ENCODE measurements around the gene GPR4. TPM values are rescaled to one million over a fixed set of nuclear protein-coding genes. Genes with fewer than 3 reads are reported as not detected.

GPR4 gene
- total RNA-seq, 2 experiments from 2014 or later, result 0.38 TPM; not detected in 1

DNA sequence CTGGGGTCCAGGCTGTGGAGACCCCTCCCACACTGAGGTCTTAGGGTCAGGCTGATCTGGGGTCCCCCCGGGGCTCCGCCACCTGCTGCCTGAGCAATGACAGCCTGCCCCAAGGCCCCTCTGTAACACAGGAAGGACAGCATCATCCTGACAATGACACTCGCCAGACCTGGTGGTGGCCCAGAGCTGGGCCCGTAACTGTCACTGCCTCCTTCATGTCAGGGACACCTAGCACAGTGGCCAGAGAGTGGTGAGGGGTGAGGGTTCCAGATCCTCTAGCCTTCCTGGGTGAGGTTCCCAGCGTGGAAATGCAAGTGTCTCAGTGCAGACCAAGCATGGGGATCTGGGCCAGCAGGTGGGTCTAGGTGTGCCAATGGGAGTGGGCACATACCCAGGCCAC, 45.2 kb downstream of the GPR4 start:
- TF ChIP-seq, protein P1, sequence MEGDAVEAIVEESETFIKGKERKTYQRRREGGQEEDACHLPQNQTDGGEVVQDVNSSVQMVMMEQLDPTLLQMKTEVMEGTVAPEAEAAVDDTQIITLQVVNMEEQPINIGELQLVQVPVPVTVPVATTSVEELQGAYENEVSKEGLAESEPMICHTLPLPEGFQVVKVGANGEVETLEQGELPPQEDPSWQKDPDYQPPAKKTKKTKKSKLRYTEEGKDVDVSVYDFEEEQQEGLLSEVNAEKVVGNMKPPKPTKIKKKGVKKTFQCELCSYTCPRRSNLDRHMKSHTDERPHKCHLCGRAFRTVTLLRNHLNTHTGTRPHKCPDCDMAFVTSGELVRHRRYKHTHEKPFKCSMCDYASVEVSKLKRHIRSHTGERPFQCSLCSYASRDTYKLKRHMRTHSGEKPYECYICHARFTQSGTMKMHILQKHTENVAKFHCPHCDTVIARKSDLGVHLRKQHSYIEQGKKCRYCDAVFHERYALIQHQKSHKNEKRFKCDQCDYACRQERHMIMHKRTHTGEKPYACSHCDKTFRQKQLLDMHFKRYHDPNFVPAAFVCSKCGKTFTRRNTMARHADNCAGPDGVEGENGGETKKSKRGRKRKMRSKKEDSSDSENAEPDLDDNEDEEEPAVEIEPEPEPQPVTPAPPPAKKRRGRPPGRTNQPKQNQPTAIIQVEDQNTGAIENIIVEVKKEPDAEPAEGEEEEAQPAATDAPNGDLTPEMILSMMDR (conservative IDR thresholded peaks at IDR 0.05; ENCODE audit: low read length), result no peak
- no peak for TF ChIP-seq EZH2phosphoT487 (IDR thresholded peaks at IDR 0.05; ENCODE audit: borderline replicate concordance, low read depth, low read length)
- POLR2A ChIA-PET, result no interaction called here
- intact Hi-C loops (cut with micrococcal nuclease; ENCODE audit: unreplicated experiment), result loop anchor here (5.0 kb wide), 1 partner anchor 50 kb away; the partner anchor contains the start of gene VASP
- Histone ChIP-seq H3K27ac (ENCODE audit: low read depth, low read length, poor library complexity, severe bottlenecking) (no peak overlapping the region), H3K4me2 (ENCODE audit: low read length) (no peak overlapping the region), H2AFZ (ENCODE audit: low read length) (no peak overlapping the region), H3K79me2 (ENCODE audit: insufficient read depth, low read depth, low read length) (peaks cover 15% of the 10 kb centered on the region; the same call in 1 of the 2 replicates), H3K4me1 (ENCODE audit: insufficient read depth, low read length, poor library complexity, severe bottlenecking) (peaks cover 20% of the 10 kb centered on the region), H3K36me3 (ENCODE audit: insufficient read depth, low read length) (peaks cover 7% of the 10 kb centered on the region), H4K20me1 (ENCODE audit: insufficient read depth, low read length) (no peaks in the 10 kb centered on the region; the same call in 1 of the 2 replicates), H3K4me3 (ENCODE audit: low read depth, low read length, poor library complexity, severe bottlenecking) (no peak overlapping the region), H3K9me2 (ENCODE audit: insufficient read depth, low read length) (no peaks in the 10 kb centered on the region), H3K9me3 (ENCODE audit: low read length) (no peaks in the 10 kb centered on the region)
- no peak for DNase-seq (ENCODE audit: low spot score)
- CTCF ChIA-PET (ENCODE audit: unreplicated experiment), result no interaction called here
- no TSS peak for BruUV-seq (replicated peaks)

DNA sequence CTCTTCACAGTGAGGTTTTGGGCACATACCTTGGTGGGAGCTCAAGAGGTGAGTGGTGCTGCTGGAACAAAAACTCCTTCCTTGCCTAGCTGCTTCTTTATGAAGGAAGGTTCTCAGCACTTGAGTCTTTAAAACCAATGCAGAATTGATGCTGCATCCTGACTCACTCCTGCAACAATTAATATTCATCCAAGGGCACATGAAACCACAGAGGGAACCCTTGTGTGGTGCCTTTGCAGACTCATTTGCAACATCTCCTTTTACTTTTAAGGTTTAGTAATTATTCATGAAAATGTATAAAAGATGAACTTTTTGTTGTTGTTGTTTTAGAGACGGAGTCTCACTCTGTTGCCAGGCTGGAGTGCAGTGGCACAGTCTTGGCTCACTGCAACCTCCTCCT, 47.5 kb downstream of the GPR4 start:
- no TSS peak for BruUV-seq (replicated peaks)
- CTCF ChIA-PET (ENCODE audit: unreplicated experiment), result no interaction called here
- POLR2A ChIA-PET, result no interaction called here

DNA sequence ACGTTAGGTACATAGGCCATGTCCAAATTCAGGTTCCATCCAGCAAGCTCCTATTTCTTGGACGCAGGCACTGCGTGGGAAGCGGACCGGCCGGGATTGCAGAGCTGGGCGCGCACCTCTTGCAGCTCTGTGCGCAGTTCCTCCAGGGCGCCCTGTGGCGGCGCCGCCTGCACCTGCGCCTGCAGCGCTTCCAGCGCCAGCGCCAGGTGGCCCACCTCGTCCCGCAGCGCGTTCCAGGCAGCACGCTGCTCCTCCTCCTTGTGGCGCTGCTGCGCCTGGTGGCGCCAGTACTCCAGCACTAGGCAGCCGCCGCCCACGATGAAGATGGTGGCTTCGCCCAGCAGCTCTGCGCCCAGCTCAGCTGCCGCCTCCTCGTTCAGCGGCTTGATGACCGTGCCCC, 48.5 kb downstream of the GPR4 start:
- H3K4me3 ChIP-seq (ENCODE audit: low read depth, low read length, poor library complexity, severe bottlenecking), result no peak overlapping the region
- no peak for TF ChIP-seq EZH2phosphoT487 (IDR thresholded peaks at IDR 0.05; ENCODE audit: borderline replicate concordance, low read depth, low read length)
- TF ChIP-seq, protein P1 (conservative IDR thresholded peaks at IDR 0.05; ENCODE audit: low read length), result no peak
- no peaks in the 10 kb centered on the region for H3K9me2 ChIP-seq (ENCODE audit: insufficient read depth, low read length)
- CTCF ChIA-PET (ENCODE audit: unreplicated experiment), result no interaction called here
- H3K36me3 ChIP-seq (ENCODE audit: insufficient read depth, low read length), result peaks cover 7% of the 10 kb centered on the region
- POLR2A ChIA-PET, result no interaction called here
- intact Hi-C loops (cut with micrococcal nuclease; ENCODE audit: unreplicated experiment), result no loop called here
- BruUV-seq (replicated peaks), result no TSS peak
- no peaks in the 10 kb centered on the region for H3K4me1 ChIP-seq (ENCODE audit: insufficient read depth, low read length, poor library complexity, severe bottlenecking)
- no peak overlapping the region for H3K4me2 ChIP-seq (ENCODE audit: low read length)
- DNase-seq (ENCODE audit: low spot score), result no peak
- H2AFZ ChIP-seq (ENCODE audit: low read length), result no peak overlapping the region
- H3K79me2 ChIP-seq (ENCODE audit: insufficient read depth, low read depth, low read length), result no peaks in the 10 kb centered on the region
- H3K9me3 ChIP-seq (ENCODE audit: low read length), result no peaks in the 10 kb centered on the region
- H4K20me1 ChIP-seq (ENCODE audit: insufficient read depth, low read length), result no peaks in the 10 kb centered on the region; the same call in 1 of the 2 replicates
- no peak overlapping the region for H3K27ac ChIP-seq (ENCODE audit: low read depth, low read length, poor library complexity, severe bottlenecking)

More for the DNA sequence above, 47.5 kb downstream of the GPR4 start:
- H4K20me1 ChIP-seq (ENCODE audit: insufficient read depth, low read length), result no peaks in the 10 kb centered on the region; the same call in 1 of the 2 replicates
- H3K27ac ChIP-seq (ENCODE audit: low read depth, low read length, poor library complexity, severe bottlenecking), result no peak overlapping the region
- H3K9me3 ChIP-seq (ENCODE audit: low read length), result no peaks in the 10 kb centered on the region
- no peak for DNase-seq (ENCODE audit: low spot score)
- intact Hi-C loops (cut with micrococcal nuclease; ENCODE audit: unreplicated experiment), result no loop called here
- no peak for TF ChIP-seq EZH2phosphoT487 (IDR thresholded peaks at IDR 0.05; ENCODE audit: borderline replicate concordance, low read depth, low read length)
- TF ChIP-seq, protein P1 (conservative IDR thresholded peaks at IDR 0.05; ENCODE audit: low read length), result no peak
- no peaks in the 10 kb centered on the region for H3K79me2 ChIP-seq (ENCODE audit: insufficient read depth, low read depth, low read length)
- peaks cover 7% of the 10 kb centered on the region for H3K4me1 ChIP-seq (ENCODE audit: insufficient read depth, low read length, poor library complexity, severe bottlenecking)
- H3K4me3 ChIP-seq (ENCODE audit: low read depth, low read length, poor library complexity, severe bottlenecking), result no peak overlapping the region
- peaks cover 7% of the 10 kb centered on the region for H3K36me3 ChIP-seq (ENCODE audit: insufficient read depth, low read length)
- no peak overlapping the region for H3K4me2 ChIP-seq (ENCODE audit: low read length)
- no peak overlapping the region for H2AFZ ChIP-seq (ENCODE audit: low read length)
- no peaks in the 10 kb centered on the region for H3K9me2 ChIP-seq (ENCODE audit: insufficient read depth, low read length)

Measured in OCI-LY7 (cell line).